Type B pancreatic cell (in vitro differentiated cells): Measurements from ENCODE around the gene CCR9. TPM values are rescaled to one million over a fixed set of nuclear protein-coding genes. Genes with fewer than 3 reads are reported as not detected.
A peak's percentile ranks its signal among the peaks of the same experiment; 100 is the strongest.

Experiments
- DNase-seq: peaks from one replicate; pipeline ENCODE4 v3.0.0; 2021; ENCODE audit warnings: mixed read lengths; ENCODE audit not compliant: unreplicated experiment; ENCODE audit errors: extremely low spot score
- H3K27ac Mint-ChIP-seq: 2 replicates; pipeline ENCODE4 v1.8.0; 2021; ENCODE audit warnings: mild to moderate bottlenecking, mixed read lengths
- H3K27me3 Mint-ChIP-seq: 2 replicates; pipeline ENCODE4 v1.8.0; 2021; ENCODE audit warnings: mixed read lengths
- H3K36me3 Mint-ChIP-seq: 2 replicates; pipeline ENCODE4 v1.8.0; 2021; ENCODE audit warnings: mixed read lengths
- H3K4me1 Mint-ChIP-seq: one replicate; pipeline ENCODE4 v1.8.0; 2021; ENCODE audit warnings: mixed read lengths; ENCODE audit not compliant: unreplicated experiment
- H3K4me3 Mint-ChIP-seq: 2 replicates; pipeline ENCODE4 v1.8.0; 2021; ENCODE audit warnings: mild to moderate bottlenecking, mixed read lengths
- H3K9me3 Mint-ChIP-seq: 2 replicates; pipeline ENCODE4 v1.8.0; 2021; ENCODE audit warnings: mixed read lengths
- total RNA-seq: library from RNA; stranded (reverse); gene quantifications from 2 replicates; pipeline ENCODE4 v1.2.1, GENCODE V29; 2021; ENCODE audit warnings: low replicate concordance
- TF ChIP-seq, protein P1 (sequence below): fragments of 200-600 bp; sonication (generic); conservative IDR thresholded peaks from 2 replicates; pipeline ENCODE4 v1.5.0; 2021; ENCODE audit warnings: antibody characterized with exemption, mild to moderate bottlenecking

Gene CCR9
- total RNA-seq, 1 donor from 2014 or later = not detected

DNA sequence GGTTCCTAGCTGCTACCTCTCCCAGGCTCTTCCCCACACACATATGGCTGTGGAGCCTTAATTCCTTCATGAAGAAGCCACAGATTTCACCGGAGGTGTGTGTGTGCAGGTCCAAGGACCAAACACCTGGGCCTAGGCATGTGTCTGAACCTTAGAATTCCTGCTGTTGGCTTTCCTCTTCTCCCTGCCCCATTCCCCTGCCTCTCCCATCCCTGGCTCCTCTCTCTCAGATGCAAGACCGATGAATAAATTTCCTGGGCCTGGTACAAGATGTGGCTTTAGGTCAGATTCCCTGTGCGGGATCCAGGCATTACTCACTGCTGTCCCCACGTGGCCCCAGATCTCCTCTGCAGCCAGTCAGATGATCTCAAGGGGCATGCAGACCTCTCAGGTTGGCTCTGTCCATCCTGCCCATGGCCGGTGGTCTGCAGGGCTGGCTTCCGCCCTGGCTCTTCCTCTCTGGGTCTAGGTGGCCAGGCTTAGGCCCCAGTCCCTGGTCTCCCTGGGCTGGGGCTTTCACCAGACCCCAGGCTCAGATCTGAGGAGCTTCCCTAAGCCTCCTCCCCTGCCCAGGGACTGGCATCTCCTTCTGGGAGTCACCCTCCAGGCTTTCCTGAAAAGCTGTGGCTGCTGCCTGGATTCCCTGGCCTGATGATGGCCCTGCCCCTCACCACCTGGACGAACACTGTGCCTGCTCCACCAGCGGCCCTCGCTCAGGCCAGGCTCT lies 20.5 kb downstream of the CCR9 start:
- H3K36me3 Mint-ChIP-seq = no peaks in the 10 kb centered on the region
- H3K27me3 Mint-ChIP-seq = no peaks in the 10 kb centered on the region
- H3K27ac Mint-ChIP-seq = no peak overlapping the region
- H3K9me3 Mint-ChIP-seq = no peaks in the 10 kb centered on the region
- DNase-seq = no peak
- no peaks in the 10 kb centered on the region for H3K4me1 Mint-ChIP-seq
- H3K4me3 Mint-ChIP-seq = no peak overlapping the region
- TF ChIP-seq, protein P1, sequence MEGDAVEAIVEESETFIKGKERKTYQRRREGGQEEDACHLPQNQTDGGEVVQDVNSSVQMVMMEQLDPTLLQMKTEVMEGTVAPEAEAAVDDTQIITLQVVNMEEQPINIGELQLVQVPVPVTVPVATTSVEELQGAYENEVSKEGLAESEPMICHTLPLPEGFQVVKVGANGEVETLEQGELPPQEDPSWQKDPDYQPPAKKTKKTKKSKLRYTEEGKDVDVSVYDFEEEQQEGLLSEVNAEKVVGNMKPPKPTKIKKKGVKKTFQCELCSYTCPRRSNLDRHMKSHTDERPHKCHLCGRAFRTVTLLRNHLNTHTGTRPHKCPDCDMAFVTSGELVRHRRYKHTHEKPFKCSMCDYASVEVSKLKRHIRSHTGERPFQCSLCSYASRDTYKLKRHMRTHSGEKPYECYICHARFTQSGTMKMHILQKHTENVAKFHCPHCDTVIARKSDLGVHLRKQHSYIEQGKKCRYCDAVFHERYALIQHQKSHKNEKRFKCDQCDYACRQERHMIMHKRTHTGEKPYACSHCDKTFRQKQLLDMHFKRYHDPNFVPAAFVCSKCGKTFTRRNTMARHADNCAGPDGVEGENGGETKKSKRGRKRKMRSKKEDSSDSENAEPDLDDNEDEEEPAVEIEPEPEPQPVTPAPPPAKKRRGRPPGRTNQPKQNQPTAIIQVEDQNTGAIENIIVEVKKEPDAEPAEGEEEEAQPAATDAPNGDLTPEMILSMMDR = peak; percentile 42

DNA sequence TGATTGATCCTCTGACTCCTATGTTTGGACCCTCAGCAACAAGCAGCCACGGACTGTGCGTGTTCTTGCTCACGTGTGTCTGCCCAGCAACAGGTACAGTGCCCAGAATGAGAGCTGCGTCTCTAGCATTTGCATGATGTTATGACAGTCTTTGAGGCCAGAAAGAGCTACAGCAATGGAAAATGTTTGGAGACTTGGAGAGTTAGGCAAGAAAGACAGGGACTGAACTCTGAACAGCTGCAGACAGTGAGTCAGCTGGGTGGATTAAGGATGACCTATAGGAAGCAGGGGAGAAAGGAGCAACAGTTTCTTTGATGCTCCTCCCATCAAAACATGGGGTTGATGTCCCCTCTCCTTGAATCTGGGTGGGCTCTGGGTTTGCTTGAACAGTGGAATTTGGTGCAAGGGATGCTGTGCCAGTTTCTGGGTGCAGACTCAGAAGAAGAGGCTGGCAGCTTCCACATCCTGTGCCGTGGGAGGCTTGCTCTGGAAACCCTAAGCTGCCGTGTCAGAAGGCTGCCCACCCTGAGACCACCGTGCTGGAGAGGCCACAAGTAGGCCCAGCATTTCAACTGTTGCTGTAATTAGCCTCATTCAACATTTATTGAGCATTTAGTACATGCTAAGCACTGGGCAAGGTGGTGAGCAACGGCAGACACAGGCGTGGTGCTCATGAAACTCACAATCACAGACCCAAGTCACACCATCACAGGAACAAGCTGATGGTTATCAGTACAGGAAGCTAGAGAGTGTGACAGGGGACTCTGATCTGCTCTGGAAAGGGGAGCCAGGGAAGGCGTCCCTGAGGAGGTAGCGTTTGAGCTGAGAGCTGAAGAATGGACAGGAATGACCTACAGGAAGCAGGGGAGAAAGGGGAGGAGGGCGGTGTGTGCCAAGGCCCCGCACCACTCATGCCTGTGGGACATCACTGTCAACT lies 21.7 kb downstream of the CCR9 start:
- Mint-ChIP-seq H3K27ac (no peak overlapping the region), H3K9me3 (no peaks in the 10 kb centered on the region), H3K27me3 (no peaks in the 10 kb centered on the region), H3K4me1 (no peaks in the 10 kb centered on the region), H3K4me3 (no peak overlapping the region), H3K36me3 (no peaks in the 10 kb centered on the region)
- no peak for DNase-seq
- TF ChIP-seq, protein P1 = no peak

DNA sequence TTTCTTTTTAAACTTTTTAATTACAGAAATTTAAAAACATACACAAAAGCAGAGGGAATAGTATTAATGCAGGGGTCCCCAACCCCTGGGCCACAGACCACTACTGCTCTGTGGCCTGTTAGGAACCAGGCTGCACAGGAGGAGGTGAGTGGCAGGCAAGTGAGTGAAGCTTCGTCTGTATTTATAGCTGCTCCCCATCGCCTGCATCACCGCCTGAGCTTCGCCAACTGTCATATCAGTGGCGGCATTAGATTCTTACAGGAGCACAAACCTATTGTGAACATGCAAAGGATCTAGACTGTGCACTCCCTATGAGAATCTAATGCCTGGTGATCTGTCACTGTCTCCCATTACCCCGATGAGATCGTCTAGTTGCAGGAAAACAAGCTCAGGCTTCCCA lies 22.4 kb downstream of the CCR9 start:
- Mint-ChIP-seq H3K9me3 (no peaks in the 10 kb centered on the region), H3K4me3 (no peak overlapping the region), H3K27me3 (no peaks in the 10 kb centered on the region), H3K4me1 (no peaks in the 10 kb centered on the region), H3K27ac (no peak overlapping the region), H3K36me3 (no peaks in the 10 kb centered on the region)
- no peak for DNase-seq
- TF ChIP-seq, protein P1 = no peak

DNA sequence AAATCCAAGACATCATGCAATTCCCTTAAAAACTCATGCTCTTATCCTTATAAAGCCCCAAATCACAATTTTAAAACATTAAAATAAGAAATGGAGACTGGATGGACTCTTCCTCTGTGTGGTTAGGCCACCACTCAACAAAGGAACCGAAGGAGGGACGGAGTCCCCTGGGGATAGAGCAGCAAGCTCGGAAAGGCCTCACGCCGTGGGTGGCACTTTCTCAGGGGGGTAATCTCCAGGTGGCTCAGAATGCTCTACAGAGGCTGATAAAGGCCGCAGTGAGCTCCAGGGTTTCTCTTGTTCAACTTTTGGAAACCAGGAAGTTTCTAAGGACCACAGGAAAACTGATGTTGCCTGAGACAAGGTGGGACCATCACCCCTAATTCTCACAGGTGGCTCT lies 23.2 kb downstream of the CCR9 start:
- DNase-seq = no peak
- H3K4me1 Mint-ChIP-seq = no peaks in the 10 kb centered on the region
- H3K36me3 Mint-ChIP-seq = no peaks in the 10 kb centered on the region
- no peaks in the 10 kb centered on the region for H3K27me3 Mint-ChIP-seq
- TF ChIP-seq, protein P1 = no peak
- H3K4me3 Mint-ChIP-seq = no peak overlapping the region
- H3K27ac Mint-ChIP-seq = no peak overlapping the region
- H3K9me3 Mint-ChIP-seq = no peaks in the 10 kb centered on the region

GRCh38 chr3:45910892-45911291 lies 24.5 kb downstream of the CCR9 start:
- H3K9me3 Mint-ChIP-seq = no peaks in the 10 kb centered on the region

More at GRCh38 chr3:45910892-45911291, 24.5 kb downstream of the CCR9 start:
- no peak overlapping the region for H3K27ac Mint-ChIP-seq
- no peak overlapping the region for H3K4me3 Mint-ChIP-seq
- TF ChIP-seq, protein P1 = no peak
- H3K36me3 Mint-ChIP-seq = no peaks in the 10 kb centered on the region
- no peaks in the 10 kb centered on the region for H3K27me3 Mint-ChIP-seq
- DNase-seq = no peak
- peaks cover 9% of the 10 kb centered on the region for H3K4me1 Mint-ChIP-seq
